Parathyroid adenoma (tissue), 2 donors: ENCODE data around the gene NSF.

Experiments
- H2AFZ ChIP-seq: fragments of 300-600 bp; sonication (generic); one replicate; pipeline ENCODE4 v1.7.0; 2017; ENCODE audit warnings: antibody characterized with exemption, mild to moderate bottlenecking
- H3K27ac ChIP-seq: fragments of 300-600 bp; sonication (generic); one replicate; pipeline ENCODE4 v1.7.0; 2017
- H3K27me3 ChIP-seq: fragments of 300-600 bp; sonication (generic); one replicate; pipeline ENCODE4 v1.7.0; 2017; ENCODE audit warnings: low read length; ENCODE audit not compliant: control insufficient read depth, insufficient read depth
- H3K36me3 ChIP-seq: fragments of 300-600 bp; sonication (generic); one replicate; pipeline ENCODE4 v1.7.0; 2017; ENCODE audit warnings: low read length; ENCODE audit not compliant: control insufficient read depth, insufficient read depth
- H3K4me1 ChIP-seq: fragments of 300-600 bp; sonication (generic); one replicate; pipeline ENCODE4 v1.7.0; 2017; ENCODE audit warnings: control low read depth
- H3K4me2 ChIP-seq: fragments of 300-600 bp; sonication (generic); one replicate; pipeline ENCODE4 v1.7.0; 2017; ENCODE audit warnings: low read length
- H3K4me3 ChIP-seq: fragments of 300-600 bp; sonication (generic); one replicate; pipeline ENCODE4 v1.7.0; 2017; ENCODE audit warnings: low read depth, low read length
- H3K79me2 ChIP-seq: fragments of 300-600 bp; sonication (generic); one replicate; pipeline ENCODE4 v1.7.0; 2017; ENCODE audit warnings: control low read depth
- H3K9ac ChIP-seq: fragments of 300-600 bp; sonication (generic); one replicate; pipeline ENCODE4 v1.7.0; 2017; ENCODE audit warnings: mild to moderate bottlenecking
- H3K9me3 ChIP-seq: fragments of 300-600 bp; sonication (generic); one replicate; pipeline ENCODE4 v1.7.0; 2017; ENCODE audit warnings: low read length; ENCODE audit not compliant: control insufficient read depth
- CTCF ChIP-seq: fragments of 300-600 bp; sonication (generic); IDR thresholded peaks from one replicate; pipeline ENCODE4 v1.7.0; 2017; ENCODE audit warnings: antibody characterized with exemption, mild to moderate bottlenecking
- donor health status: primary hyperparathyroidism.

The NSF gene

GRCh38 chr17:46733837-46734475 lies 143.5 kb downstream of the NSF start:
- no peak overlapping the region for H3K4me3 ChIP-seq
- H3K9ac ChIP-seq: no peak overlapping the region

GRCh38 chr17:46736100-46736499 lies 145.6 kb downstream of the NSF start:
- Histone ChIP-seq H2AFZ (no peak overlapping the region), H3K27ac (no peak overlapping the region), H3K4me1 (no peaks in the 10 kb centered on the region), H3K9ac (no peak overlapping the region), H3K36me3 (no peaks in the 10 kb centered on the region), H3K4me3 (no peak overlapping the region), H3K79me2 (no peaks in the 10 kb centered on the region), H3K4me2 (no peak overlapping the region), H3K27me3 (no peaks in the 10 kb centered on the region), H3K9me3 (no peaks in the 10 kb centered on the region)
- TF ChIP-seq CTCF: no peak

More at GRCh38 chr17:46733837-46734475, 143.5 kb downstream of the NSF start:
- Histone ChIP-seq H3K27ac (no peak overlapping the region), H2AFZ (no peak overlapping the region), H3K4me2 (no peak overlapping the region), H3K27me3 (no peaks in the 10 kb centered on the region), H3K9me3 (no peaks in the 10 kb centered on the region), H3K4me1 (no peaks in the 10 kb centered on the region), H3K79me2 (no peaks in the 10 kb centered on the region), H3K36me3 (no peaks in the 10 kb centered on the region)
- TF ChIP-seq CTCF: no peak

GRCh38 chr17:46737326-46737725 lies 146.9 kb downstream of the NSF start:
- Histone ChIP-seq H2AFZ (no peak overlapping the region), H3K27ac (no peak overlapping the region), H3K4me2 (no peak overlapping the region), H3K27me3 (no peaks in the 10 kb centered on the region), H3K36me3 (no peaks in the 10 kb centered on the region), H3K9me3 (no peaks in the 10 kb centered on the region), H3K4me1 (no peaks in the 10 kb centered on the region), H3K9ac (no peak overlapping the region), H3K4me3 (no peak overlapping the region), H3K79me2 (no peaks in the 10 kb centered on the region)
- no peak for TF ChIP-seq CTCF

- no peaks in the 10 kb centered on the region for H3K4me1 ChIP-seq
- no peak overlapping the region for H3K27ac ChIP-seq
- H3K79me2 ChIP-seq: no peaks in the 10 kb centered on the region
- H3K27me3 ChIP-seq: no peaks in the 10 kb centered on the region
- H3K36me3 ChIP-seq: no peaks in the 10 kb centered on the region
- no peak for TF ChIP-seq CTCF
- H3K9me3 ChIP-seq: no peaks in the 10 kb centered on the region
- H2AFZ ChIP-seq: no peak overlapping the region
- H3K4me2 ChIP-seq: no peak overlapping the region
- H3K9ac ChIP-seq: no peak overlapping the region
- H3K4me3 ChIP-seq: no peak overlapping the region
Measured at GRCh38 chr17:46738544-46738943, 148.1 kb downstream of the NSF start.

GRCh38 chr17:46739982-46740381 lies 149.5 kb downstream of the NSF start:
- Histone ChIP-seq H3K4me2 (no peak overlapping the region), H3K36me3 (no peaks in the 10 kb centered on the region)

More at GRCh38 chr17:46739982-46740381, 149.5 kb downstream of the NSF start:
- TF ChIP-seq CTCF: no peak
- H3K27ac ChIP-seq: no peak overlapping the region
- H3K4me1 ChIP-seq: no peaks in the 10 kb centered on the region
- H2AFZ ChIP-seq: no peak overlapping the region
- no peaks in the 10 kb centered on the region for H3K27me3 ChIP-seq
- no peaks in the 10 kb centered on the region for H3K79me2 ChIP-seq
- H3K9ac ChIP-seq: no peak overlapping the region
- H3K4me3 ChIP-seq: no peak overlapping the region
- no peaks in the 10 kb centered on the region for H3K9me3 ChIP-seq
